Measurements from ENCODE around the gene RAD51B.

Gene RAD51B

DNA sequence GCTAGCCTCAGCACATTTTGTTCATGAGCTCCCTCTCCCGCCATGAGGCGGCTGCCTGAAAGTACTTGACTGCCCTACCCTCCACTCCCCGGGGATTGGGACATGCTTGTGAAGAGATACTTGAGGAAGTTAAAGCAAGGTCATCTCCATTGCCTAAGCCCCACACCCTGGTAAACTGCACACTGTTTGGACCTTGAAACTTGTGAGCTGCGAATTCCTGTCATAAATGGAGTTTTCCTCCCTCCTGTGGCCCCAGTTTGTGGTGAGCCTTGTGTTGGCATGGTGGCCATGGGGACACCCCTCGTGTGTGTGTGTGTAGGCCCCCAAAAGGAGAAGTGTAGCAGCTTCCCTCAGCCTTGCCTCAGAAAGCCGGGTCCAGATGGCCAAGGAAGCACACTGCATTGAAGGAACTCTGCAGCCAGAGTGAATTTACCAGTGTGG lies 577.8 kb downstream of the RAD51B start:
- DNase-seq (ENCODE audit: low read depth in 1 of 2, low spot score in 1 of 2): no peak

DNA sequence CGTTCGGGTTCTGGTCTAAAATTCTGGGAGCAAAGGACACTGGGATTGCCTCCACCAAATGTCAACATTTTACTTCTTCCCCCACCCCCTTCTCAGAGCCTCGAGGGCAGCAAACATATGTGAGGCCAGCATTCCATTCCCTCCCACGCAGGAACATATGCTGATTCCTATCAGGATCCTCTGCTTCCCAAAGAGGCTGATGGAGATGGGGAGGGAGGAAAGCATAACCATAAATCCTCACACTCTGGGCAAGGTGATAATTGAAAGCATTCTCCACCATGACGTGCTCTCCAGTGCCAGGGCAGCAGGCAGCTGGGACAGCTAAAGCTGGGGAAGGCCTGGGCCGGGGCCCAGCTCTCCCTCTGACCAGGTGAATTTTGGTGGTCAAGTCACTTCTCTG lies 578.2 kb downstream of the RAD51B start:
- DNase-seq (ENCODE audit: low read depth in 1 of 2, low spot score in 1 of 2): no peak

DNA sequence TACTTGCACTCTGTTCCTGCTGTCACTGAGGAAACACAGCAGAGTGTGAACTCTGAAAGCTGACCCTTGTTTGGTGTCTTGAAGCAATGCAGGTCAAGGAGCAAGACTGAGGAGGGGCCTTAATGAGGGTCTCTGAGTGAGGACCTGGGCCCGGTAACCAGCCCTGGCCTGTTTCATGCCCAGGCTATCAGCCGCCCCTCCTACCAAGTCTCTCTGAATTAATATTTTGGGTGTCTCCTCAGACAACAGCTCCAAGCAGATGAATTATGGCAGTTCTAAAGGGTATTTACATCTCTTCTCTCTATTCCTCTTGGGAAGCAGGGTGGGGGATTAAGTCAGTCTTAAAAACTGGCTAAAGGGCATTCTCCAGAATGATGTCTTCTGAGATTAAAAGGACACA lies 578.8 kb downstream of the RAD51B start:
- DNase-seq (ENCODE audit: low read depth in 1 of 2, low spot score in 1 of 2): no peak

DNA sequence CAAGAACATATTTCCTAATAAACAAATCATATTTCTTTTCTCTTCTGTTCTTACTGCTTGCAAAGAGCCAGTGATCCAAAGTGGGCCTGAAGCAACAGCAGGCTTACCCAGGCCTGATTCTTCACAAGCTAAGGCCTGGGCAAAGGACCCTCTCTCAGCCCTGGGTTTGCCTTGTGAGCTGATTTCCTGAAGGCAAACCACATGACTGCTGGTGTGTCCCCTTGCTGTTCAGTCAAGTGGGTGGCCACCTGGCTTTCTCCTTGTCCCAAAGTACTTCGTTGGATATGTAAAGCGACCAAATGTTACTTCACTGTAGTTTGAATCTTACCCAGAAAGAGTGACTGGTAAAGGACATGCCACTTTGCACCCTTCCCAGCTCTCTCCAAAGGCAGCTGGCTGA lies 580.4 kb downstream of the RAD51B start:
- no peak for DNase-seq (ENCODE audit: low read depth in 1 of 2, low spot score in 1 of 2)

DNA sequence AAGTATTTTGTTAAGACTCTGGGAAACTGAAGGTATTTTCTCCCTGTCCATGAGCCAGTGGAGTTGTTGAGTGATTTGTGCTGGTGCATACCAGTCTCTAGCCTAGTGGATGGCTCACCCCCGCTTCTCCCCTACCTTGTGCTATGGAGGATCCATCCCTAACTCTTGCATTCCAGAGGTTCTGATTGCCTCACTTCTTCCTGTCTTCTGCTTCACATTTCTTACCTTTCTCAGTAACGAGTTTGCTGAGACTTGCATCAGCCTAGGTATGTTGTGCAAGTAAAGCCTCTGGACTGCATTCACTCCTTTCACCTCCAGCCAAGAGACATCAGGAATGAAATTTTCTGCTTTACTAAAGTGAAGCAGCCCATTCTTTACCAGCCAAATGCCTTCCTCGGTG lies 581.7 kb downstream of the RAD51B start:
- no peak for DNase-seq (ENCODE audit: low read depth in 1 of 2, low spot score in 1 of 2)

DNA sequence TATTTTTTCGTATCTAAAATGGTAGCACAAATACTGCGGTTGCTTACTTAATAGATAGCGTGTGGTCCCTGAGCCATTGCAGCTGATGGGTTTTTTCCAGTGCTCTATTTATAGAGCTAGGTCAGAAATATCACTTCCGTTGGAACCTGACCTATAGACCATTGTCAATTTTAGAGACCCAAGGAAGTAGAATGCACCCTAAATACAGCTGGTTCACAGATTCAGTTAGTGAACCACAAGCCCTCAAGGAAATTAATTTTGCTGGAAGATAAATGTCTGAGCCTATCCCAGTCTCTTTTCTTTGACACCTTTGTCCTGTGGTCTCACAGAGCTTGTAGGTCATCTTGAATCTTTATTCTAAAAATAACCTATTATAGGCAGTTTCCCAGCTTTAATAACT lies 582.3 kb downstream of the RAD51B start:
- DNase-seq (ENCODE audit: low read depth in 1 of 2, low spot score in 1 of 2): no peak

DNA sequence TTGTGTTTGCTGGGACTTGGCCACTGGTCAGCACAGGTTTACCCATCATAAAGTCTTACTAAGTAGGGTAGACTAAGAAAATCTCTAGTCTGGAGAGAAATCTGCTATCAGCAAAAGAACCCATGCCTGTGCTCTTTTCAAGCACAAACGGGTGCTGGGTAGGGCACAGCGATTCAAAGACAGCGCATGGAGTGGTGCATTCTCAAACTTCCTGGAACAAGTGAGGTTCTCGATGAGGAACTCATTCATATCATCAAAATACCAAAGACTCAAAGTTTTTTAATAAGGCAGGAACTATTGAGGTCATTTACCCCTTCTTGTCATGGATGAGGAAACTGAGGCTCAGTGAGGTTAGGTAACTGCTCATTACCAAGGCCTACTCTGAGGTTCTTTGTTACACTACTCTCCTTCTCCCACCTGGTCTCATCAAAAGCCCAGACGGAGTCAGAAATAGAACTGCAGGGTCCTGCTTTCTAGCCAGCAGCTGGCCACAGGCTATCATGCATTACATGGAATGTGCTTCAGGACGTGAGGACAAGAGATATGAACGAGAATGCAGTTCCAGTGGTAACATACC lies 583.0 kb downstream of the RAD51B start:
- DNase-seq (ENCODE audit: low read depth in 1 of 2, low spot score in 1 of 2): no peak

DNA sequence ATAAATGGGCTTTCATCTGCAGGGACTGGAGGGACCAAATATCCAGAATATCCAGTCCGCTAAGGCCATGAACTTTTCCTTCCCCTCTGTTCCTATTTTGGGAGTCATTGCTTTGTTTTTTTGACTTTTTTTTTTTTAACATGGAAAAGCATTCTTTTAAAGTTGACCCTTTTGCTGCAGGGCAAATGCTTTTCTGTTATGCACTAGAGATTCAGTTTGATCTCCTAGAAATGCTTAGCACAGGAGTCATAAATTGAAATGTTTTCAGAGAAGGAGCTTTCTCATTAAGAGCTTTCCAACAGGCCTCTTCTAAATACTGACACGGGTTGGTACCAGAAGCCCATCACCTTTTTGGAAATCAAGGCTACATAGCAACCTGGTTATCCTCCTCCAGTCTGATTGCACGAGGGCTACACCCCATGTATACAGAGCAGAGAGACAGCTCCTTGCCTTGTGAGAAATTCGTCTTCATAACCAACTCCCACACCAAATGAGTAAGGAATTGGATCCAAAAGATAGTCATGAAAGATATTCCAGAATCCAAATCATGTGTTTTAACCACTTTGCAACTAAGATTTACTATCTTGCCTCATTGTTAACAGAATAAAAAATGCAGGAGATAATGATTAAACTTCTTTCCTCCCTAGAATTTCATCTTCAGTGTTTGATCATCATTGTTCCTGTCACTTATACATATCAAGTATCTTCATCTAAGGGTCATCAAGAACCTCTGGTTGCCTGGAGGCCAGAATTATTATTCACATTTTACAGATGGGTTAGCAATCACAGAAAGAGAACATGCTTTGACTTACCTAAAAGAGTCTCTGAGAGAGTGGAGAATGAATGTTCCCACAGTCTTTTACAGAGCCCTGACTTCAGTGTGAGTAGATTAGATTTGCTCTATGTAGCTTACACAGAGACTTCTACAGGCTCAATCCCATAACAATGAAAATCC lies 583.9 kb downstream of the RAD51B start:
- DNase-seq (ENCODE audit: low read depth in 1 of 2, low spot score in 1 of 2): no peak

DNA sequence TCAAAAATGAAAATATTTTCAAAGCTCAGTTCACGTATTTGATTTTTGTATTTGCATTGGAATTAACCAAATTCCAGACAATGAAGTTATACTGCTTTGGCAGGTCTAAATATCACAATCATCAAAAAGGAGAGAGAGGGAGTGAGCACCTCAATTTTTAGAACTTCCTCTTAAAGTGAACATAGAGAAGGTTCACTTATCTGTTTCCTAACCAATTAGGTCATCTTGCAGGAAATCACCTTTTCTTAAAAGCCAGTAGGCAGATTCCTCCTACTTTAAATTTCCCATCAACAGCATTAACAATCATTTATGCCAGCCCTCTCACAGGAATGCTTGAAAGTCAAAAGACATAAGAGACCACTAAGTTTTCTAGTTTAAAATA lies 584.6 kb downstream of the RAD51B start:
- no peak for DNase-seq (ENCODE audit: low read depth in 1 of 2, low spot score in 1 of 2)

DNA sequence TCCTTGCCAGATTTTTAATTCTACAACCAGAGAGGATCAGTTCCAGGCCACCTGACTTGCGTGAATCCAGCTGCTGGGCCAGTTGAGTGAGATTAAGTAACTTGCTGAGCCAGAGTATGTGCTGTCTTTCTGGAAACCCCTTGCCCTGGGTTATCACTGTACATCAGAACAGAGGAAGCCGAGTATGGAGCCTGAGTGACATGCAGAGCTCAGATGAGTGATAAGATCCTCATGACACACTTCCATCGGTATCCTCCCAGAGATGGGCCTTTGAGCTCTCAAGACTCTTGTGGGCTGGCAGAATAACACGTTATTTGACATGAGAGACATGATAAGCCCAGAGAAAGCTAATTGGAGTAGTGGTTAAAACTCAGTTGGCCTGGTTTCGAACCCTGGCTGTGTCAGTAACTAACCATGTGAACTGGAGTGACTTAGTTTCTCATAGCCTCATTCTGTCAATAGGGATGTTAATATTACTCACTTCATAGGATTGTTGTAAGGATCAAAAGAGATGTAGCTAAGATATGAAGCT lies 585.1 kb downstream of the RAD51B start:
- no peak for DNase-seq (ENCODE audit: low read depth in 1 of 2, low spot score in 1 of 2)

DNA sequence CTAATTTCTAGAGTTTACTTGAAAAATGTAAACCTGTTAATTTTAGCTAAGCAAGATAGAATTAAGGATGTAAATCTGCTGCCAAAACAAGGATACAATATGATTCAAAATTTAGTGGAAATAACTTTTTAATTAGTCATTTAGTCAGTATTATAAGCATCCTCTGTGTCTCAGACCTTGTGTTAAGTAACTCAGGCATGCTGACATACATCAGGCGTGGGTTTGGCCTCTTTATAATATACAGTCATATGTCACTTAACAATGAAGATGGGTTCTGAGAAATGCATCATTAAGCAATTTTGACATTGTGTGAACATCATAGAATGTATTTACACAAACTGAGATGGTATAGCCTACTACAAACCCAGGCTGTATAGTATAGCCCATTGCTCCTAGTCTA lies 586.4 kb downstream of the RAD51B start:
- DNase-seq (ENCODE audit: low read depth in 1 of 2, low spot score in 1 of 2): no peak

DNA sequence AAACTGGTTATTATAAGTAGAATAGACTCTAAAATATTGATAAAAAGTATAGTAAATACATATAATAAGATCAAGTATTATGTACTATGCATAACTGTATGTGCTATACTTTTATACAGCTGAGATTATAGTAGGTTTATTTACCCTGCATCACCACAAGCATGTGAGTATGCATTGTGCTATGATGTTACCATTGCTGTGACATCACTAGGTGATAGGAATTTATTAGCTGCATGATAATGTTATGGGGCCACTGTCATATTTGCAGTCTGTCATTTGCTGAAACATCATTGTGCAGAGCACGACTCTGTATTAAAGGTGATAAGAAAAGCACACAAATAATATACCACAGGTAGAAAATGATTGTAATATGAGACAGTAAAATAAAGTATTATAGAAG lies 587.7 kb downstream of the RAD51B start:
- DNase-seq (ENCODE audit: low read depth in 1 of 2, low spot score in 1 of 2): no peak

DNA sequence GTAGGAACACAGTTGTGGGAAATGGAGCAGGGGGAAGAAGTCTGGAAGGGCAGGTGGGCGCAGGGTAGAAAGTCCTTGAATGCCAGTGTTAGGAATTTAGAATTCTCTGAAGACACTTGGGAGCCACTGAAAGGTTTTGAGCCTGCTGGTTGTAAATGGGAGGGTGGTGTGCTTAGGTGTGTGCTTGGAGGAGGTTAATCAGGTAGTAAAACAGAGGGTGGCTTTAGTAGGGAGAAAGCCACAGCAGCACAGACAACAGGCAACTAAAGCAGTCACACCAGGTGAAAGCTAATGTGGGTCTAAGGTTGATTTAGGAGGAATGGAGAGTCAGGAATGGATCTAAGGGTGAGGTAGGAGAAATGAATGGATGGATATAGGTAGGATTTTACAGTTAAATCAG lies 588.2 kb downstream of the RAD51B start:
- no peak for DNase-seq (ENCODE audit: low read depth in 1 of 2, low spot score in 1 of 2)

DNA sequence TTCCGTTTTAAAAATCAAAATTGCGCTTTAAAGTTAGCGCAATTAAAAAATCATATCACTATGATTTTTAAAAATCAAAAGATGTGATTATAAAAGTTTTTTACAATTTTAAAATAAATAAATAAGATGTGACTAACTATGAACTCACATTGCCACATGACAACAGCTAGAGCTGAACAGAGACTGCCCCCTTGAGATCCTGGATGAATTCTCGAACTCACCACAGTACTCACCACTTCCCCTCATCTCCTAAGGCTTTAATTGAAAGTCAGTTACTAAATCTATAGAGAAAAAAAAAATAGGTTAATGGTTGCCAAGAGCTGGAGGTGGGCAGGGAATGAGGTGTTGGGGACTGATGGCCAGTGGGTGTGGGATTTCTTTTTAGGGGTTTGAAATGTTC lies 589.1 kb downstream of the RAD51B start:
- no peak for DNase-seq (ENCODE audit: low read depth in 1 of 2, low spot score in 1 of 2)

DNA sequence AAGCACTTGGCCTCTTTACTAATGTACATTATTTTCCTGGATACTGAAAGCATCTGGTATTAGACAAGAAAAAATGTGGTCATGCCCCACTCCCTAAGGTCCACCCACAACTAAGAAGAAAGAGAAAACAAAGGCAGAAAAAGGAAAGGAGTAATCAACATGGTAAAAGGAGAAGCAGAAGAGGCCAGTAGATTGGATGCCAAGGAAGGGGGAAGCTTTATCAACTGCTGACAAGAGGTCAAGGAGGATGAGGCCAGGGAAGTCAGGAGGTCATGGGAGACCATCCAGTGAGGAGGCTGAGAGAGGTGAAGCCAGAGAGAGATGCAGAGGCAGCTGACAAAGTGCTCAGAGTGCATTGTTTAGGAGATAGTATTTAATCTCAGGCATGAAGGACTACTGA lies 589.8 kb downstream of the RAD51B start:
- no peak for DNase-seq (ENCODE audit: low read depth in 1 of 2, low spot score in 1 of 2)

DNA sequence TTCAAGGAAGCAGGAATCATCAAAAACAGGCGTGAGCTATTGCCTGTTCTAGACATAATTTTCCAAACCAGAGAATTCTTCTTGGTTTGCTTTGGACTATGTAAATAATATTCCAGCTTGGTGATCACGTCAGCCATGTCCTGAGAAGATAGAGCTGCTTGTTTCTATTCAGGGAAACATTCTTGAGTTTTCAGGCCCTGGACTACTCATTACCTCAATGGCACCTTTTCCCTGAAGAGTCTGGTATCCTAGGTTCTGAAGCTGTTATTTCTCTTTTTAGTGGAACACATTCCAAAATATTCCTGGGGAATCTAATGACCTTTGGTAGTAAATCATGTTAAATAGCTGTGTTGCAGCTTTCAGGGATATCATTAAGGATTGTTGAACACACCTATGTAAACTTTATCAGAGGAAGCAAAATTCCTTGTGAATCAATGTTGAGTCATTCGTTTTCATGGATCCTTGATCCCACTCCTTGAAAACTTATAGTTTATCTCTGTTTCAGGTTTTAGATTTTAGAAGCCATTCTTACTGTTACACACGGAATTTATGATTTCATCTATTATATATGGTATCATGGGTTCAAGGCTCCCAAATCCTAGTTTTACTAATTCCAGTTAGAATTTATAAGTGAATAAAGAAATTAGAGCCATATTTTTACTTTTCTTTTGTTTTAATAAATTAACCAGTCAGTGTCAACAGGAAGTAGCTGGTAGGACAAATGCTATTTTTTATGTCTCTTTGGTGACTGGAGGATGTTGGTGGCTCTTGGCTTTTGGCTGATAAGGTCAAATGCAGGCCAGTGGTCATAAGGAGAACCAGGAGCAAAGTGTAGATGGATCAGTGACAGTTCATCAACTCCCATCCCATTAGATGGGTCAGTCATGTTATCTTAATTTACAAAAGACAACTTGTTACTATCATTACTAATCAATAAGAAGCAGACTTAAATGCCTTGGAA lies 593.2 kb downstream of the RAD51B start:
- no peak for DNase-seq (ENCODE audit: low read depth in 1 of 2, low spot score in 1 of 2)

DNA sequence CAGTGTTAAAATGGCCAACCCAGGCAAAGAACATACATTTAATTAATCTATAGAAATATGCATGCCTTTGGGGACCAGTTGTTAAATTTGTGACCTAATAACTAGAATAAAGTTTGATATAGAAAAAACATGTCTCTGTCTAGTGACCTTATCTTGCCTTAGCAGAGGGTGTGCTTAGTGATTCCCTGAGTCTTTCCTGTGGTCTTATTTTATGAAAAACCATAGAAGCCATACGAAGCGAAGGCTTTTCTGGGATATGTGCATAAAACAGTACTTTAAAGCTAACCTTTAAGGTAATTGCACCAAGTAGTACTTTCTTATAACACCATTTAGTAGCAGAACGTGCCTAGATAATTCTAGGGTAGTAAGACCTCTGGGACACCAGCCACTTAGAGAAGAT lies 593.9 kb downstream of the RAD51B start:
- no peak for DNase-seq (ENCODE audit: low read depth in 1 of 2, low spot score in 1 of 2)

DNA sequence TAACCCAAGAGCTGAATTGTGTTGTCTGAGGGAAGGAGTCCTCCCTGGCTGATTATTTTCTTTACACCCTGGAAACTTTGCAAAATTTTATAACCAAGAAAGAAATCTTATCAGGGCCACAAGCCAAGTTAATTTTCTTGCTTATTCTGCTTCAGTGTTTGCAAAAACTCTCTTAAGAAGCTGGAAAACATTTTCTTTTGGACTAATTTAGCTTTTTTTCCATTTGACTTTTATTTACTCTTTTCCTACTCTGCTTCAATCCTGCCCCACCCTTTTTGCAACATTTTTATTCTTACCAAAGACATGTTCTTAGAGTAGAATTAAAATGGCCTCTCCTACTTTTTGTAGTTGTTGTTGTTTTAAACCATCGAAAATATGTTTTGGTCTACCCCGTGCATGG lies 594.5 kb downstream of the RAD51B start:
- DNase-seq (ENCODE audit: low read depth in 1 of 2, low spot score in 1 of 2): no peak

DNA sequence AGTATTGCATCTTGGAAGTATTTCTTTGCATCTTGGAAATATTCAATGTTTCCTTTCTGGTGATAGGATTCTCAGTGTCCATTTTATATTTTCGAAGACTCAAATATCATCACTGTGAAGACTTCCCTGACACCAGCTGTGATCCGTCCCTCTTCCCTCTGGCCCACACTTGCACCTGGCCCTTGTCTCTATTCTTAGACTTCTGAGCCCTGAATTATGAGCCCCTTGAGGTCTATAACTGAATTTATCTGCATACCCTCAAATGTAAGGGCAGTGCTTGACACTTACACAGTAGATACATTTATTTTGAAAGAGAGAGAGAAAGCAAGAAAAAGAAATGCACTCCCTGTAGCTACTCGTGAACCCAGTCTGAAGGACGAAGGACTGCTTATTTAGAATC lies 596.6 kb downstream of the RAD51B start:
- DNase-seq (ENCODE audit: low read depth in 1 of 2, low spot score in 1 of 2): no peak

DNA sequence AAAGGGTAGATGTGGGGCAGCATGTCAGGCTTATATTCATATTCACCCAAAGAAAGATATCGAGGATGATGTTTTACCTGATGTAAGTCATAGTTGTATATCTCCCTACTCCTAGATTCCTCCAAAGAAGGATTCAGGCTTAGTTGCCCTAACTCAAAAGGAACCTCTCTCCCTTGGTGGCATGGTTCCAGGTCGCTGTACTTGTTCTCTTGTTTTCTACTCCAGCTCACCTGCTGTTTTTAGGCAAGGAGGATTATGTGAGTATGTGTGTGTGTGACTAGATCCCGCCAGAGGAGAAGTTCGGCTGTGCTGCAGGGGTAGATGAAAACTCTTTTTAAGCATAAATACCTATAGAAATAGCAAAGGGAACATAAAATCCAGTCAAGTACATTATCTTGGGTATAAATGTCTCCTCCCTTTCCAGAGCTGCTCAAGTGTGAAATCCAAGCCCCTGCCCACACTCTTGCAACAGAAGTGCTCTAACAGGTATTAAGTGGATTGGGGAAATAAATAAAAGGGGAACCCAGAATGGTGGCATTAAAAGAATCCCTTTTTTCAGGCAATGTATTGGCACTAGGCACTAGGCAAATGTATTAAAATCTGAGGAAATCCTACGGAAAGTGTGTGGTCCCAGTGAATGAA lies 597.6 kb downstream of the RAD51B start:
- no peak for DNase-seq (ENCODE audit: low read depth in 1 of 2, low spot score in 1 of 2)
